Uterus (tissue), 4 donors: ENCODE measurements around the gene GRK5. TPM values are rescaled to one million over a fixed set of nuclear protein-coding genes. Genes with fewer than 3 reads are reported as not detected.

Experiments used
- DNase-seq, 2 donors: peaks; one replicate each; pipeline ENCODE4 v3.0.0-alpha.2; 2019 to 2020
- H3K27ac ChIP-seq, 2 donors: fragments of 200-600 bp; sonication (generic); 1 replicate in 1 of 2; 2 replicates in 1 of 2; pipeline ENCODE4 v1.5.1; 2016 to 2018
- H3K27me3 ChIP-seq, 2 donors: fragments of 200-600 bp; sonication (generic); one replicate each; pipeline ENCODE4 v1.5.1; 2018 to 2019; ENCODE audit warnings: control low read depth in 1 of 2
- H3K36me3 ChIP-seq, 2 donors: fragments of 200-600 bp; sonication (generic); one replicate each; pipeline ENCODE4 v1.5.1; 2019; ENCODE audit warnings: control low read depth in 1 of 2
- H3K4me1 ChIP-seq, 2 donors: fragments of 200-600 bp; sonication (generic); one replicate each; pipeline ENCODE4 v1.5.1; 2018 to 2019; ENCODE audit warnings: control low read depth in 1 of 2
- H3K4me3 ChIP-seq, 2 donors: fragments of 200-600 bp; sonication (generic); 1 replicate in 1 of 2; 2 replicates in 1 of 2; pipeline ENCODE4 v1.5.1; 2018 to 2019; ENCODE audit warnings: mild to moderate bottlenecking in 1 of 2
- H3K9me3 ChIP-seq, 2 donors: fragments of 200-600 bp; sonication (generic); one replicate each; pipeline ENCODE4 v1.5.1; 2019; ENCODE audit warnings: control low read depth in 1 of 2
- POLR2A ChIP-seq, 2 donors: fragments of 450-650 bp; IDR thresholded peaks; one replicate each; pipeline ENCODE4 v1.6.1; 2016; ENCODE audit warnings: antibody characterized with exemption in 2 of 2, mild to moderate bottlenecking in 1 of 2, moderate library complexity in 1 of 2
- intact Hi-C: fragments of 100-400 bp; cut with DNase I; formaldehyde crosslinking; loops from one replicate; pipeline ENCODE4 v1.15.1; 2023; ENCODE audit warnings: low total_unique reads
- total RNA-seq, 4 donors: library from RNA; depleted of rRNA in 3 of 4; stranded (reverse); fragments of >200 nt in 3 of 4; gene quantifications; one replicate each; pipeline versions ENCODE4 v1.1.0 to v1.2.4, GENCODE V29; 2014 to 2023
- TF ChIP-seq, protein P1 (sequence below), 4 experiments: fragments of 200-600 bp in 2 of 4; fragments of 450-650 bp in 2 of 4; sonication (generic) in 2 of 4; IDR thresholded peaks; one replicate each; pipeline ENCODE4 v1.5.1; 2016 to 2019; ENCODE audit warnings: antibody characterized with exemption in 4 of 4, mild to moderate bottlenecking in 2 of 4, moderate library complexity in 1 of 4
- donor health status: DM: yes; HTN: yes; CAD: no.

Gene GRK5
- total RNA-seq, 4 donors from 2014 or later: 11.6 to 34.6 (median 14.1) TPM

DNA sequence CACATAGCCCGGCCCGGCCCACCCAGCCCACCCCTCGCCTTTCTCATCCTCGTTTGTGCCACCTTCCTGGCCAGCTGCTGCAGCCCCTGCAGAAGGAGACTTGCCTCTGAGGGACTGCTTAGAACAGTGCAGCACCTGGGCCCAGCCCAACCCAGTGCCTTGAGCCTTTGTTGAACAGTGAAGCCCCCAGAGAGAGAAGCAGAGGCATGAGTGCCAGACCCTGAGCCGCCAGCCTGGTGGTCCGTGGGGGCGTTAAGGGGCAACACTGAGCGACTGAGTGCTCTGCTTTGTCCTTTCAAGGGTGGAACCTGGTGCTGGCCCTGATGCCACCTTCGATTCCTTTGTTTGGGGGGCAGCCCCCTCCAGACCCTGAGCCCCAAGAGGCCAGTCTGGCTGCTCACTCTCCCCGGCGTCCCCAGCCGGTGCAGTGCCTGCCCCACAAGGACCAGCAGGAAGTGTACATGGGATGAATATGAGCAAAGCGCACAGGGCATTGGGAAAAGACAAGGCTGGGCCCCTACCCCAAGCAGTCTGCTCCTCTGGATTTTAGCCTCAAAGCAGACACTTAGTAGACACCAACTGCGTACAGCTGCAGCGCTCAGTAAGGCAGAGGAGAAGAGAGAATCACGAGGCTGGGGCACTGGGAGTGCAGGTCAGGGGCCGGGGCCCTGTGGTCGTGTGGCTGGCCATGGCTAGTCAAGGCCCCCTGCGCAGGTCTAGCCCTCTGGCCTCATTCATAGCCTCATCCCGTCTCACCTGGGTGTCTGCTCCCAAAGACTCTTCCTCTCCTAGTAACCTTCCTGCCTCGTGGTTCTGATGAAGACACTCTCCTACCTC is 239.3 kb downstream of the GRK5 start:
- no peaks in the 10 kb centered on the region for H3K36me3 ChIP-seq
- intact Hi-C loops: no loop called here

DNA sequence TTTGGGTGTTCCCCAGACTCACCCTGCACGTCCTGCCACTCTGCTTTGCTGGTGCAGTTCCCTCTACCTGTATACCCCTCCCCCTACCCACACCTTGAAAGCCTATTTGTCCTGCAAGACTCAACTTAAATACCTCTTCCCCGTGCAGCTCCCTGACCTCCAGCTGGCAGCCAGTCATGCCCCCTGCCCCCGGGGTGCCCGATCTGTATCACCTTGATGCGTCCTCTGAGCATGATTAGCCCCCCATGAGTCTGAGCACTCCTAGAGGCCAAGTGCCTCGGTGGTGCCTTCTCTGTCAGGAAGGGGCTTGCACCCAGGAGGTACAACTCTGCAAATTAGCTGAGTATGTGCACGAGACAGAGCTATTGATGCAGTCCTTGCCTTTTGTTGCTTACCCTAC is 240.1 kb downstream of the GRK5 start:
- DNase-seq: no peak
- H3K4me1 ChIP-seq: no peaks in the 10 kb centered on the region
- no peak overlapping the region for H3K27ac ChIP-seq
- no peak for TF ChIP-seq POLR2A (IDR thresholded peaks at IDR 0.05)
- TF ChIP-seq, protein P1, sequence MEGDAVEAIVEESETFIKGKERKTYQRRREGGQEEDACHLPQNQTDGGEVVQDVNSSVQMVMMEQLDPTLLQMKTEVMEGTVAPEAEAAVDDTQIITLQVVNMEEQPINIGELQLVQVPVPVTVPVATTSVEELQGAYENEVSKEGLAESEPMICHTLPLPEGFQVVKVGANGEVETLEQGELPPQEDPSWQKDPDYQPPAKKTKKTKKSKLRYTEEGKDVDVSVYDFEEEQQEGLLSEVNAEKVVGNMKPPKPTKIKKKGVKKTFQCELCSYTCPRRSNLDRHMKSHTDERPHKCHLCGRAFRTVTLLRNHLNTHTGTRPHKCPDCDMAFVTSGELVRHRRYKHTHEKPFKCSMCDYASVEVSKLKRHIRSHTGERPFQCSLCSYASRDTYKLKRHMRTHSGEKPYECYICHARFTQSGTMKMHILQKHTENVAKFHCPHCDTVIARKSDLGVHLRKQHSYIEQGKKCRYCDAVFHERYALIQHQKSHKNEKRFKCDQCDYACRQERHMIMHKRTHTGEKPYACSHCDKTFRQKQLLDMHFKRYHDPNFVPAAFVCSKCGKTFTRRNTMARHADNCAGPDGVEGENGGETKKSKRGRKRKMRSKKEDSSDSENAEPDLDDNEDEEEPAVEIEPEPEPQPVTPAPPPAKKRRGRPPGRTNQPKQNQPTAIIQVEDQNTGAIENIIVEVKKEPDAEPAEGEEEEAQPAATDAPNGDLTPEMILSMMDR (IDR thresholded peaks at IDR 0.05): no peak
- H3K4me3 ChIP-seq: no peak overlapping the region
- no peaks in the 10 kb centered on the region for H3K27me3 ChIP-seq
- no peaks in the 10 kb centered on the region for H3K9me3 ChIP-seq
- intact Hi-C loops: no loop called here
- no peaks in the 10 kb centered on the region for H3K36me3 ChIP-seq

More for the DNA sequence above, 239.3 kb downstream of the GRK5 start:
- TF ChIP-seq, protein P1 (IDR thresholded peaks at IDR 0.05): no peak
- no peak for TF ChIP-seq POLR2A (IDR thresholded peaks at IDR 0.05)
- no peak overlapping the region for H3K27ac ChIP-seq
- no peaks in the 10 kb centered on the region for H3K9me3 ChIP-seq
- H3K27me3 ChIP-seq: no peaks in the 10 kb centered on the region
- H3K4me1 ChIP-seq: no peaks in the 10 kb centered on the region
- no peak for DNase-seq
- no peak overlapping the region for H3K4me3 ChIP-seq

DNA sequence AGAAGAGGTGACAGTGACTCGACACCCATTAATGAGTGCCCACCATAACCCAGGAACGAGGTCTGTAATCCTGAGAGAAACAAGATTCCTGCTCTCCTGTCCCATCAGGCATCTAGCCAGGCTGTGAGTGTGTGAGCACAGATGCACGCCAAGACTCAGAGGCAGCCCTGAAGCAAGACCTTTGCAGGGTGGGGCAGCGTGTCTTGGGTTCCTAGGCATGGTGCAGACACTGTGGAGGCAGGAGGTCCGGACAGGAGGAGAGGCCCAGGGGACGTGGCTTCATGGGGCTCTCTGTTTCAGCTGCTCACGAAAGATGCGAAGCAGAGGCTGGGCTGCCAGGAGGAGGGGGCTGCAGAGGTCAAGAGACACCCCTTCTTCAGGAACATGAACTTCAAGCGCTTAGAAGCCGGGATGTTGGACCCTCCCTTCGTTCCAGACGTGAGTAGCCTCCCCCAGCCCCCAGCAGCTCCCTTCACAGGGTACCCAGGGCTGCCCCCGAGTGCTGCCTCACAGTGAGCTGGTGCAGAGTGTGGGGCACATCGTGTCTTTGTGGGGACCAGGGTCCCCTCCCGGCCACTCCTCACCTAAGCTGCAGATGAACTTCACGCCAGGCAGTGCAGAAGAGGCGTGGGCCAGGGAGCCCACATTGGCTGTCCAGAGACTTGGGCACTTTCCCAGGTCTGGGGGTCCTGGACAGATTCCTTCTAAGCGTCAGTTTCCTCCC is 240.6 kb downstream of the GRK5 start:
- DNase-seq: no peak
- Histone ChIP-seq H3K27me3 (no peaks in the 10 kb centered on the region), H3K36me3 (no peaks in the 10 kb centered on the region), H3K27ac (no peak overlapping the region), H3K9me3 (no peaks in the 10 kb centered on the region), H3K4me3 (no peak overlapping the region), H3K4me1 (no peaks in the 10 kb centered on the region)
- intact Hi-C loops: no loop called here
- TF ChIP-seq, protein P1 (IDR thresholded peaks at IDR 0.05): no peak
- TF ChIP-seq POLR2A (IDR thresholded peaks at IDR 0.05): no peak

DNA sequence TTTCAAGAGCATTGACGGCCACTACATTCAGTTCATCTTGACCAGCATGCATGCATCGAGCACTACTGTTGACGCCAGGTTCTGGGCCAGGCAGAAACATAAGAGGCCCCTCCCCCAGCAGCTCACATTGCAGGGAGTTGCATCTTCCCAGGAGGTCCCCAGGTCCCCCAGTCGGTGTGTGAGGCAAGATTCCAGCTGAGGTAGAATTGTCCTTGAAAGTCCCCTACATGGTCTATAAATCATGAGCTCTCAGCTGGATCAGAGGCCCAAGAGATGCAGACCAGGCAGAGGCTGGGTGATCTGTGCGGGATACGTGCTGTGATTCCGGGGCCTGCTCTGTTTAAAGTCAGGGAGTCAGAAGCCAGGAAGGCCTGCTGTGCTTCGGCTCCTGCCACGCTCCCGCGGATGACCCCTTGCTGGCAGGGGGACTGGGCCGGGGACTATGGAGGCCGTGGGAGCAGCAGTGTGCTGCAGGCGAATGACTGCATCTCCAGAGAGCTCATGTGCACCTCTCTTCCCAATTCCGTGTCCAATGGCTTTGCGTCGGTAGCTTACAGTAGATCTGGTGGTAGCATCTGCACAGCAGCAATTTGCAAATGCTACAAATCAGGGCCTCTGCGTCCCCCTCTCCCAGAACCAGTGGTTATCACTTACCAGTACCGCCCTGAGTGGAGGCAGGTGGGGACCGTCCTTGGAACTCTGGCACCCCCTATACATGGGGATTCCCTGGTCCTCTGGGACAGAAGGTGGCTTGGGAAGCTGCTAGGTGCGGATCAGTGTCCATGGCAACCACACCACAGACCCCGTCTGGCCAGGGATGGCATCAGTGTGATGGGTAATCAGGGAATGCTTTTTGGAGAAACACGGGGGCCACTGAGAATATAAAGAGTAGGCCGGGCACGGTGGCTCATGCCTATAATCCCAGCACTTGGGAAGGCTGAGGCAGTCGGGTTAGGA is 241.5 kb downstream of the GRK5 start:
- H3K27ac ChIP-seq: no peak overlapping the region
- intact Hi-C loops: no loop called here
- no peaks in the 10 kb centered on the region for H3K36me3 ChIP-seq
- no peaks in the 10 kb centered on the region for H3K27me3 ChIP-seq
- no peaks in the 10 kb centered on the region for H3K4me1 ChIP-seq
- no peak overlapping the region for H3K4me3 ChIP-seq
- DNase-seq: no peak
- no peaks in the 10 kb centered on the region for H3K9me3 ChIP-seq
- no peak for TF ChIP-seq POLR2A (IDR thresholded peaks at IDR 0.05)
- TF ChIP-seq, protein P1 (IDR thresholded peaks at IDR 0.05): no peak
